Caco-2 (cell line): ENCODE results near the gene XAB2. TPM values are rescaled to one million over a fixed set of nuclear protein-coding genes. Genes with fewer than 3 reads are reported as not detected.
A peak's percentile ranks its signal among the peaks of the same experiment; 100 is the strongest.

Source experiments
- BruUV-seq: library from RNA; stranded (reverse); fragments of 400-500 nt; replicated peaks from 2 replicates; lab custom pipeline; 2021; lab: Mats Ljungman, UMichigan
- CTCF ChIA-PET: fragments of 300-600 bp; sonication (Branson Sonifier 250); formaldehyde crosslinking; loops from one replicate; lab custom pipeline; 2022; ENCODE audit warnings: antibody characterized with exemption; lab: Charles Lee
- POLR2A ChIA-PET: fragments of 300-600 bp; sonication (Branson Sonifier 250); formaldehyde crosslinking; loops from one replicate; lab custom pipeline; 2022; ENCODE audit warnings: antibody characterized with exemption; lab: Charles Lee
- DNase-seq, 2 experiments: peaks; one replicate each; pipeline versions ENCODE4 v3.0.0 to v3.0.0-alpha.2; 2020 to 2022
- H3K27me3 ChIP-seq: replicated peaks from 2 replicates; pipeline ENCODE4 v1.6.0; 2011; ENCODE audit warnings: low read length; ENCODE audit not compliant: control insufficient read depth, insufficient read depth
- H3K36me3 ChIP-seq: 2 replicates; pipeline ENCODE4 v1.5.1; 2011; ENCODE audit warnings: low read length; ENCODE audit not compliant: control insufficient read depth, insufficient read depth
- H3K4me1 ChIP-seq: fragments of 250-450 bp; sonication (Bioruptor Pico); 2 replicates; pipeline ENCODE4 v1.5.1; 2020; ENCODE audit warnings: mild to moderate bottlenecking
- H3K4me3 ChIP-seq: 2 replicates; pipeline ENCODE4 v1.5.1; 2011; ENCODE audit warnings: low read depth, mild to moderate bottlenecking, control low read depth, low read length
- H3K9me3 ChIP-seq: fragments of 250-450 bp; sonication (Bioruptor Pico); 2 replicates; pipeline ENCODE4 v1.5.1; 2020; ENCODE audit warnings: mild to moderate bottlenecking, moderate library complexity
- H3K27ac Mint-ChIP-seq: one replicate; pipeline ENCODE4 v1.8.0; 2022; ENCODE audit warnings: mixed read lengths; ENCODE audit not compliant: unreplicated experiment
- H3K27me3 Mint-ChIP-seq: one replicate; pipeline ENCODE4 v1.8.0; 2022; ENCODE audit warnings: mixed read lengths; ENCODE audit not compliant: insufficient read depth, unreplicated experiment
- H3K36me3 Mint-ChIP-seq: one replicate; pipeline ENCODE4 v1.8.0; 2022; ENCODE audit warnings: mild to moderate bottlenecking, mixed read lengths; ENCODE audit not compliant: insufficient read depth, unreplicated experiment
- H3K4me1 Mint-ChIP-seq: one replicate; pipeline ENCODE4 v1.8.0; 2022; ENCODE audit warnings: low read depth, mixed read lengths; ENCODE audit not compliant: unreplicated experiment
- H3K4me3 Mint-ChIP-seq: one replicate; pipeline ENCODE4 v1.8.0; 2022; ENCODE audit warnings: mild to moderate bottlenecking, moderate library complexity, mixed read lengths; ENCODE audit not compliant: unreplicated experiment
- H3K9me3 Mint-ChIP-seq: one replicate; pipeline ENCODE4 v1.8.0; 2022; ENCODE audit warnings: mixed read lengths; ENCODE audit not compliant: unreplicated experiment
- CTCF ChIP-seq, 2 experiments: fragments of 200-600 bp in 1 of 2; IDR thresholded peaks; 1 replicate in 1 of 2; 2 replicates in 1 of 2; pipeline versions ENCODE4 v1.5.1 to v1.8.0; 2011 to 2022; ENCODE audit warnings: antibody characterized with exemption in 1 of 2, control low read depth in 1 of 2, inconsistent platforms in 1 of 2, low read depth in 1 of 2, low read length in 1 of 2, mild to moderate bottlenecking in 1 of 2, moderate library complexity in 1 of 2; ENCODE audit not compliant: insufficient read depth in 1 of 2, severe bottlenecking in 1 of 2, unreplicated experiment in 1 of 2
- intact Hi-C: fragments of 100-400 bp; cut with micrococcal nuclease; formaldehyde crosslinking; loops from one replicate; pipeline ENCODE4 v1.10.0; 2022; ENCODE audit not compliant: unreplicated experiment
- total RNA-seq: library from RNA; stranded (reverse); gene quantifications from 2 replicates; pipeline ENCODE4 v1.2.3, GENCODE V29; 2022

XAB2 gene
- total RNA-seq, 1 experiment from 2014 or later, result 44.7 TPM

DNA sequence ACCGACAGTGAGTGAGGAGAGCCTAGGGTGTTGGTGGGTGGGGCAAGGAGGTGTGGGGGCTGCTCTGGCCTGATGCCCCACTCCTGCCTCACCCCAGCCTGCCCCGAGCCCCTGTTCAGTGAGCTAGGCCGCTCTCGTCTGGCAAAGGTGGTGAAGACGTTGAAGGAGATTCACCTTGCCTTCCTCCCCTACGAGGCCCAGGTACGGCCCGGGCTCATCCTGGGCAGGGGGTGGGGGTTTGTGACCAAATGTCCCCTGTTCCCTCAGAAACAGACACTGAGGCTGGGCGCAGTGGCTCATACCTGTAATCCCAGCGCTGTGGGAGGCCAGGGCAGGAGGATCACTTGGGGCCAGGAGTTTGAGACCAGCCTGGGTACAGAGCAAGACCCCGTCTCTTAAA, 11.5 kb upstream of the XAB2 start:
- H3K27ac Mint-ChIP-seq, result no peak overlapping the region
- POLR2A ChIA-PET, result interaction anchor here (0.6 to 0.8 kb wide), 2 partner anchors 40 to 159 kb away, joined by 3 read pairs; partner anchors contain the start of gene TRAPPC5

GRCh38 chr19:7639863-7640348, 10.6 kb upstream of the XAB2 start:
- ChIA-PET POLR2A (no interaction called here), CTCF (no interaction called here)
- H3K9me3 Mint-ChIP-seq, result peaks cover 9% of the 10 kb centered on the region
- no TSS peak for BruUV-seq
- H3K4me3 Mint-ChIP-seq, result peak overlapping the region; percentile 2
- peaks cover 30% of the 10 kb centered on the region for H3K36me3 Mint-ChIP-seq
- Histone ChIP-seq H3K27me3 (no peaks in the 10 kb centered on the region), H3K4me1 (peaks cover 7% of the 10 kb centered on the region), H3K9me3 (no peaks in the 10 kb centered on the region), H3K36me3 (peaks cover 2% of the 10 kb centered on the region), H3K4me3 (no peak overlapping the region)
- H3K4me1 Mint-ChIP-seq, result no peaks in the 10 kb centered on the region
- intact Hi-C loops, result no loop called here
- TF ChIP-seq CTCF (IDR thresholded peaks at IDR 0.05; ENCODE audit: insufficient read depth in 1 of 2, low read depth in 1 of 2, low read length in 1 of 2, severe bottlenecking in 1 of 2, unreplicated experiment in 1 of 2), result no peak
- no peak overlapping the region for H3K27ac Mint-ChIP-seq
- no peaks in the 10 kb centered on the region for H3K27me3 Mint-ChIP-seq
- no peak for DNase-seq

More for the DNA sequence above, 11.5 kb upstream of the XAB2 start:
- H3K27me3 ChIP-seq, result no peaks in the 10 kb centered on the region
- H3K4me1 ChIP-seq, result peaks cover 7% of the 10 kb centered on the region
- no TSS peak for BruUV-seq
- H3K4me1 Mint-ChIP-seq, result no peaks in the 10 kb centered on the region
- H3K36me3 Mint-ChIP-seq, result peaks cover 25% of the 10 kb centered on the region
- peaks cover 2% of the 10 kb centered on the region for H3K36me3 ChIP-seq
- no peaks in the 10 kb centered on the region for H3K9me3 ChIP-seq
- peaks cover 9% of the 10 kb centered on the region for H3K9me3 Mint-ChIP-seq
- no peaks in the 10 kb centered on the region for H3K27me3 Mint-ChIP-seq
- TF ChIP-seq CTCF (IDR thresholded peaks at IDR 0.05; ENCODE audit: insufficient read depth in 1 of 2, low read depth in 1 of 2, low read length in 1 of 2, severe bottlenecking in 1 of 2, unreplicated experiment in 1 of 2), result no peak
- intact Hi-C loops, result no loop called here
- no peak overlapping the region for H3K4me3 Mint-ChIP-seq
- CTCF ChIA-PET, result interaction anchor here (1.4 to 1.5 kb wide), 2 partner anchors 40 to 72 kb away, joined by 5 to 6 read pairs; partner anchors contain the start of gene TRAPPC5
- no peak overlapping the region for H3K4me3 ChIP-seq
- no peak for DNase-seq

- H3K27me3 Mint-ChIP-seq, result no peaks in the 10 kb centered on the region
- H3K36me3 ChIP-seq, result peaks cover 2% of the 10 kb centered on the region
- CTCF ChIA-PET, result no interaction called here
- H3K9me3 ChIP-seq, result no peaks in the 10 kb centered on the region
- peaks cover 22% of the 10 kb centered on the region for H3K36me3 Mint-ChIP-seq
- peaks cover 9% of the 10 kb centered on the region for H3K9me3 Mint-ChIP-seq
- intact Hi-C loops, result no loop called here
- peaks cover 7% of the 10 kb centered on the region for H3K4me1 ChIP-seq
- H3K27ac Mint-ChIP-seq, result no peak overlapping the region
- BruUV-seq, result no TSS peak
- no peak for DNase-seq
- no peaks in the 10 kb centered on the region for H3K27me3 ChIP-seq
- H3K4me3 Mint-ChIP-seq, result no peak overlapping the region
- H3K4me1 Mint-ChIP-seq, result no peaks in the 10 kb centered on the region
- no peak for TF ChIP-seq CTCF (IDR thresholded peaks at IDR 0.05; ENCODE audit: insufficient read depth in 1 of 2, low read depth in 1 of 2, low read length in 1 of 2, severe bottlenecking in 1 of 2, unreplicated experiment in 1 of 2)
- POLR2A ChIA-PET, result no interaction called here
- no peak overlapping the region for H3K4me3 ChIP-seq
These were observed 9.6 kb upstream of the XAB2 start for GRCh38 chr19:7638802-7639465.
